ENCODE data around the gene IPO5.

GRCh38 chr13:98020271-98020670 lies 66.8 kb downstream of the IPO5 start:
- TF ChIP-seq CTCF (IDR thresholded peaks at IDR 0.05) = no peak
- no peak for TF ChIP-seq POLR2A (IDR thresholded peaks at IDR 0.05)
